Daoy (cell line): ENCODE data around the gene DGKZ. TPM values are rescaled to one million over a fixed set of nuclear protein-coding genes. Genes with fewer than 3 reads are reported as not detected.

ENCODE experiments used
- DNase-seq: peaks from one replicate; pipeline ENCODE4 v3.0.0-alpha.2; 2015; ENCODE audit warnings: low read depth
- total RNA-seq: library from RNA; depleted of rRNA; stranded (reverse); fragments of >200 nt; shearing (Covaris generic); gene quantifications from 2 replicates; pipeline ENCODE4 v1.2.3, GENCODE V29; 2014

The DGKZ gene
- total RNA-seq, 1 experiment from 2014 or later = 41.4 TPM

DNA sequence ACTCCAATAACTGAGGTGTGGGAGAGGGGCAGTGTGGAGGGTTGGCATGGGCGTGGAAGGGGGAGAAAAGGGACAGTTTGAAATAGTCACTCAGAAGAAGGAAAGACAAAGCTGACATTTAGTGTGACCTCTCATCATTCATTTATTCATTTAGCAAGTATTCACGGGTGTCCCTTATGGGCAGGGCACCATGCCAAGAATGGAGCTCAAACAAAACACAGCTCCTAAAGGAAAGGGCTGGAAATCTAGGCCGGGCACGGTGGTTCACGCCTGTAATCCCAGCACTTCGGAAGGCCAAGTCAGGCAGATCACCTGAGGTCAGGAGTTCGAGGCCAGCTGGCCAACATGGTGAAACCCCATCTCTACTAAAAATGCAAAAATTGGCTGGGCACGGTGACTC is 19.4 kb upstream of the DGKZ start:
- DNase-seq = no peak

DNA sequence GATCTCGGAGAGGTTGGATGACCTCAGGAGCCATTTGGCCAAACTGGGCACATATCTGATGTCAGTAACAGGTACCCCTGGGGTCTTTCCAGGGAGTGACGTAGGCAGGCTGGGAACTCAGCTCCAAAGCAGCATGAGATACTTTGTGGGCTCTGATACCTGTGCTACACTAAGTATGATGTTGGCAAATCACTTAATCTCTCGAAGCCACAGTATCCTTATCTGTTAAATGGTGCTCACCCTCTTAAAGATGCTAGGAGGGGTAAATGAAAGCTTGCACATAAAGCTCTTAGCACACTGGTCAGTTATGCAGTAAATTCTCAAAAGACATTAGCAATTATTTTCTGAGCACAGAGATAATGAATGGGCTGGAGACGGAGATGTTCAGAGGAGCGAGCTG is 17.1 kb upstream of the DGKZ start:
- DNase-seq = no peak

DNA sequence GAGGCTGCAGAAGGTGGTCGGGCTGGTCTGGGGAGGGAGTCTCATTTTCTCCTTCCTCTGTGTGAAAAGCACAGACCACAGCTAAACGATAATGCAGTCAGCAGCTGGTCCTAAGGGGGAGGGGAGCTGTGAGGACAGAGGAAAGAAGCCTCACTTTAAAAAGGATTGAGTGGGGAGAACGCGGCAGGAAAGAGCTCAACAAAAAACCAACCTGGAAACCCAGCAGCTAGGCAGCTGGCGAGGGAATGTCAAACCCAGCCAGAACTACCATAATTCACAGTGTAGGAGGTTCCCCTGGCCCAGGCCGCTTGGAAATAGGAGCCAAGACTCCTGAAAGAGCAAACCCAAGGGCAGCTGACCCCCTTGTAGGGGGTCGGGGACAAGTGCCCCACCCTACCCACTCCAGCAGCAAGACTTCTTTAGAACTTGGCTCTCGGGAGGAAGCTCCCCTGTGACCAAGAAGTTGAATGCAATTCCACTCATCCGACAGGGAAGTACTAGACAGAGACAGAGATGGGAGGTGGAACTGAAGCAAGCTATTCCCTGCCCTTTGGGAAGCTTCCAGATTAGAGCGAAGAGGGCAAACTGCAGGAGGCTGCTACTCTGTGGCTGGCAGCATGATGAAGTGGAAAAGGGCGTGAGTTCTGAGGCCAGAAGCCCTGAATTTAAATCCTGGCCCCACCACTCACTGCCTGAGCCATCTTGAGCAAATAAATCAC is 16.5 kb upstream of the DGKZ start:
- no peak for DNase-seq

DNA sequence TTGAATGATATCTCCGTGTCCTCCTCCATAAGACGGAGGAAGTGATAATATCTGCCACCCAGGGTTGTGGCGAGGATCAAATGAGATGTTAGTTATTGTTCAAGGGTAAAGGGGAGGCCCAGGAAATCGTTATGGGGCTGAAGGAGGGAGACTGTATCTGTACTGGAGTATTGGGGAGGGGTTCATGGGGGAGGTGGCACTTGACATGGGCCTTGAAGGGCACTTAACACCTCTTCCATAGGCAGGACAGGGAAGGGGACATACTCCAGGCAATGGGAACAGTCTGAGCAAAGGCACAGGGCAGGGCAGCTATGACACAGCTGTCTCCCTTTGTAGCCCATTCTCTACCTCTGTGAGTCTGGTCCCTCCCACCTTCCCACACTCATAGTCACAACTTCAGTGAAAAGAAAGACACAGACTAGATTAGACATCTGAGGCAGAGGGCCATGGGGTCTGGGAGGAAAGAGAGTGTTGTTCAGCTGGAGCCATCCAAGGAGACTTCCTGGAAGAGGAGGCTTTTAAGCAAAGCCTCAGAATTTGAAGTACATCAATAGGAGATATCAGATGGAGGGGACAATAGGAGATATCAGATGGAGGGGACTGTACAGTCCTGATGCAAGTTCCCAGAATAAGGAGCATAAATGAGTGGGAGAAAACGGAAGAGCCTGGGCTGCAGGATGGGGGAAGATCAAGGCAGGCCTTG is 15.8 kb upstream of the DGKZ start:
- DNase-seq = no peak

DNA sequence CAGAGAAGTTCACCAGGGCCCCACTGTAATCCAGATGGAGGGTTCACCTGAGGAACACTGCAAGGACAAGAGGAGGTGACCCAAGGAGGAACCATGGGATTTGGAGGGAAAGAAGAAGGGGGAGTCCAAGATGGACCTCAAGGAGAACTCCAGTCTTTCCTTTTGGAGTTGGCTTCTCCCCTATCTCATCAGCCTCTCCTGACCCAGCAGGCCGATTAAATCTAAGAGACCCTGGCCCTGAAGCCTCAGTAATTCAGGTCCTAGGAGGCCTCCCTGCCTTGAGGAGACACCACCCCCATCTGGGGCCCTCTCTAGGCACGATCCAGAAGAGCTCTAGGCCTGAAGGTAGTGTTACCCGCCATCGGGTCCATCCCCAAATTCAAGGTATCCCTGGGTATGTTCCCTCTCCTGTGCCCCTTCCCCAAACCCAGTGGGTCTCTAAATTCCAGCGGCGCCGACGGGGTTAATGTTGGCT is 15.1 kb upstream of the DGKZ start:
- no peak for DNase-seq

DNA sequence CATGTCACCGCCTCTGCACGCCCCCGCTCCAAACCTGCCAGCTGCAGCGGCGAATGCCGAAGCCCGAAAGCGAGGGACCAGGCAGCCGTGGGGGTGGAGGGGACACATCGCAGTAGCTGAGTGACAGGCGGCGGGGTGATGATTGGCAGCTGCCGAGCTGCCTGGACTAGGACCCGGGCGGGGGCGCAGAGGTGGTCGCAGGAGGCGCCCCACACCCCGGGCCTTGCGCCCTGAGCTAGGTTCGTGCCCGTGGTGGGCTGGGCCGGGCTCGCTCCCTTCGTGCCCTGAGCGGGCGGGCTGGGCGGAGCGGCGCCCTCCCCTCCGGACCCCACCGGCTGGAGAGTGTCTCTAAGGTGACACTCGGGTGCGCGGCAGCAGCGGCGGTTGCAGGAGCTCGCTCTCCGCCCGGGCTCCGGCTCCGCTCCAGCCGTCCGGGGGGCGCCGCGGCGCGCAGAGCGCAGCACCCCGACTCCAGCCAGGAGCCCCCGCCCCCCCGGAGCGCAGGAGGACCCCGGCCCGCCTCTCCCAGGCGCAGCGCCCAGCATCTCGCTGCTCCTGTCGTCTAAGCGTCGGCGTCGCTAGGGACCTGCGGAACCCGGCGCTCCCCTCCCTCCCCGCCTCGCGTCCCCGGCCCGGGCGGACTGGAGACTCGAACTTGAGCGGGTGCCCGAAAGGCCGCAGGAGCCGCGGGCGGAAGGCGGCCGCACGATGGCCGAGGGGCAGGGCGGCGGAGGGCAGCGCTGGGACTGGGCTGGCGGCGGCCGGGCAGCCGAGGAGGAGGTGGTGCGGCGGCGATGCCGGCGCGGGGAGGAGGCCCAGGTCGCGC is 14.5 kb upstream of the DGKZ start:
- DNase-seq = no peak

DNA sequence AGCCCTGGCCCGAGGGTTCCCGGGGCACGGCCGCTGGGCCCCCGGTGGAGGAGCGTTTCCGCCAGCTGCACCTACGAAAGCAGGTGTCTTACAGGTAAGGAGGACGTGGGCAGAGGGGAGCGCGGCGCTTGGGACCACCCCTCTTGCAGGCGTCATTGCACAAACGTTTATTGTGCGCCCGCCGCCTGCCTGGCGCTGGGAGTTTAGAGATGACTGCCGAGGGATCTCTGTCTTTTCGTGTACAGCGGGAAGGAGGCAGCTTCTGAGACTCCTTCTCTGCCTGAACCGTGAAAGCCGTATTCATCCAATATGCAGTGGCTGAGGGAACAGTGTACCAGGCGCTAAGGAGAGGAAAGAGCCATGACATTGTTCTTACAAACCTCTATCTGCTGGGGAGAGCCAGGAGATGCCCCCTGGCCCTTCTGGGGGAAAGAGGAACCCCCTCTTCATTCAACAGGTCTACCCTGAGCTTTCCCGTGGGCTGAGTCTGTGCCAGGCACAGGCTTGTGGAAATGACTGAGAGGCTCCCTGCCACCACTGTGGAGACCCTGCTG is 13.8 kb upstream of the DGKZ start:
- no peak for DNase-seq

DNA sequence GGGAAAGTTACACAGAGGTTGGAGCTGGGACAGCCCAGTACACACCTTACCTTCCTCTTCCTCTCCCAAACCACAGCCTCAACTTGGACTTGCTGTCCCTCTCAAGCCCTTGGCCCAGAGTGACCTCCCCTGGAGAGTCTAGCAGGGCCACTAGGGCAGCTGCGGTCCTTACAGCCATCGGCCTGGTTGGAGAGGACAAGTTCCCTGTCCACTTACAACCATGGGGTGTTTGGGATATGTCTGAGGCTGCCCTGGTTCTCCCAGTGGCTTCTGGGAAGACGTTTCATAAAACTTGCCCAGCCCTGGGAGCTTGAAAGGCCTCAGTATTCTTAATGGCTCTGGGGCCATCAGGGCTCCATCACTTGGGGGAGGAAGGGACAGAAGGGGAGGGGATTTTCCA is 13.1 kb upstream of the DGKZ start:
- no peak for DNase-seq

DNA sequence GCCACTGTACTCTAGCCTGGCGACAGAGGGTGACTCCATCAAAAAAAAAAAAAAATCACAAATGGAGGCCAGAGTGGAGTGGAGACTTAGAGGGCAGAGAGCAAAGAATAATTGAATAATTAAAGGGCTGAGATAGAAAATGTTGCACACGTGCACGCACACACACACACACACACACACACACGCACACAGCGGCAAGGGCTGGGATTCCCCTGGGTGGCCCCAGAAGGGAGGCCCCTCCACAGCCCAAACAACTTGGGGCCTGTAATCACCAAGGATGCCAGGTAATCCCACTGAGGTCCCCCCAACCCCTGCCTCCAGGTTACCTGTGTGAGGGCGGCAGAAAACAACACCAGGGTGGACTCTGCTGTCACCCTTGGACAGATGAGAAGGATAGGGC is 12.0 kb upstream of the DGKZ start:
- DNase-seq = no peak

DNA sequence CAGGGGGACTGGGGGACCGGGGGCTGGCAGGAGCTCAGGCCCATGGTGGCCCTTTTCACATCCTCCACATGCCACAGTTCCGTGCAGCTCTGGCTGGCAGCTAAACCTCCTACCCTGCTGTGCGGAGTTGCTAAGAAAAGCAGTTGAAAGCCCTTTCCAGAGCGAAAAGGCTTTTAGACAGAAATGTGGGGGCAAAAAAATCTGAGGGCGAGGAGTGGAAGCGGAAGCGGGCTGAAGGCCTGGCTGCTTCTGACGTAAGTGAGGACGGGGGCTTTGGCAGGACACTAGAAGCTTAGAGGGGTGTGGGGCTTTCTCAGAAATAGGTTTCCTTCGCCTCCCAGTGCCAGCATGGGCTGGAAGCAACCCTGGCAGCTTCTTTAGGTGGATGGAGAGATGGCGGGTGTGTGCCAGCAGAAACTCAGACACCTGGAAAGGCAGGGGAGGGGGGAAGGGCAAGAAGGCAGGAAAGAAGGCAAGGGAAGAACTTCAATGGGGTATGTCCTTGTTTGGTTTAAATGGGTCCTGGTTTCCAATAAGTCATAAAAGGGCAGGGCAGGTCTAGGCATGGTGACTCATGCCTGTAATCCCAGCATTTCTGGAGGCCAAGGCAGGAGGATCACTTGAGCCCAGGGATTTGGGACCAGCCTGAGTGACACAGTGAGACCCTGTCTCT is 11.2 kb upstream of the DGKZ start:
- no peak for DNase-seq

DNA sequence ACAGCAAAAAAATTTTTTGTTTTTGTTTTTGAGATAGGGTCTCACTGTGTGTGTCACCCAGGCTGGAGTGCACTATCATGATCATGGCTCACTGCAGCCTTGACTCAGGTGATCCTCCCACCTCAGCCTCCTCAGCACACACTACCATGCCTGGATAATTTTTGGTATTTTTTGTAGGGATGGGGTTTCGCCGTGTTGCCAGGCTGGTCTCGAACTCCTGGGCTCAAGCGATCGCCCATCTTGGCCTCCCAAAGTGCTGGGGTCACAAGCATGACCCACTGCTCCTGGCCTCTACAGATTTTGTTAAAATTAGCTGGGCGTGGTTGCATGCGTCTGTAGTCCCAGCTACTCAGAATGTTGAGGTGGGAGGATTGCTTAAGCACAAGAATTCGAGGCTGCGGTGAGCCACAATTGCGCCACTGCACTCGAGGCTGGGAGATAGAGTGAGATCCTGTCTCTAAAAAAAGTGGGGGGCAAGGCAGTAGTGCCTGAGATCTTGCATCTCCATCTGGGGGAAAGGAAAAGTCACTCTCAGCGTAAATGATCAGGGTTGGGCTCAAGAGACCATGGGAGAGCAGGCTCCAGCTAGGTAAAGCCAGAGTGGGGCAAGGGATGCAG is 10.6 kb upstream of the DGKZ start:
- peak; percentile 57 for DNase-seq

DNA sequence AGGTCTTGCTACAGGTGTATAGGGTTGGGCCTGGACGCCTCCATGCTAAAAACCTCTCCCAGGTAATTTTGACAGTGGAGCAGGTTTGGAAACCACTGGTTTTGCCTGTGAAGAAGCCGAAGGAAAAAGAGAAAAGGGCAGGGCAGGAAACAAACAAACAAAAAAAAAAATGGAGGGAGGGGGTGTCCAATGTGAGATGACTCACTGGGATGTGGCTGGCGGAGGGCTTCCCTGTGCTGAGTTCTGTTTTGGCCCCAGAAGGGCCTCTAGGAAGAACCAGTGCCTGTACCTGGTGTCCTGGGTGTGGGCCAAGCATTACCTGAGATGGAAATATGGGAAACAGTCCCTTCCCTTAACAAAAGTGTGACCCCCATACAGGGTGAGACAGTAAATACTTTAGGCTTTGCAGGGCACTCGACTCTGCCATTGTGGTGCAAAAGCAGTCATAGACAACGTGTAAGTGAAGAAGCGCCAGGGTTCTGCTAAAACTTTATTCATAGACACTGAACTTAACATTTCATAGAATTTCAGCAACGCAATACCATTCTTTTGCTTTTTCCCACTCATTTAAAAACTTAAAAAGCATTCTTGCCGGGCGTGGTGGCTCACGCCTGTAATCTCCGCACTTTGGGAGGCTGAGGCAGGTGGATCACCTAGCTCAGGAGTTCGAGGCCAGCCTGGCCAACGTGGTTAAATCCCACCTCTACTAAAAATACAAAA is 9.5 kb upstream of the DGKZ start:
- DNase-seq = no peak

DNA sequence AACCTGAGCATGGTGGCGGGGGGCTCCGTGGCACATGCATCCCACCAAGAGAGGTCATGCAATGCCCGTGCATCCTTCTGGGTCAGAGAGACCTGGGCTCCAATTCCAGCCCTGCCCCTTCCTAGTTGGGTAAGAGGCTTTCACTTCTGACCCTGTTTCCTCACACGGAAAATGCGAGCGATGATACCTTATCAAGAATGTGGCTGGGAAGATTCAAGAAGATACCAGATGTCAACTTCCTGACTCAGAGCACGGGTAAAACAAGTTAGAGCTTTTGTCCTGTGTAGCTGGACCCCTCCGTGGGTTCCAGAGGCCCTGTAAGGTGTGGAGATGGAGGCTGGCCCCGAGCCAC is 8.7 kb upstream of the DGKZ start:
- no peak for DNase-seq

DNA sequence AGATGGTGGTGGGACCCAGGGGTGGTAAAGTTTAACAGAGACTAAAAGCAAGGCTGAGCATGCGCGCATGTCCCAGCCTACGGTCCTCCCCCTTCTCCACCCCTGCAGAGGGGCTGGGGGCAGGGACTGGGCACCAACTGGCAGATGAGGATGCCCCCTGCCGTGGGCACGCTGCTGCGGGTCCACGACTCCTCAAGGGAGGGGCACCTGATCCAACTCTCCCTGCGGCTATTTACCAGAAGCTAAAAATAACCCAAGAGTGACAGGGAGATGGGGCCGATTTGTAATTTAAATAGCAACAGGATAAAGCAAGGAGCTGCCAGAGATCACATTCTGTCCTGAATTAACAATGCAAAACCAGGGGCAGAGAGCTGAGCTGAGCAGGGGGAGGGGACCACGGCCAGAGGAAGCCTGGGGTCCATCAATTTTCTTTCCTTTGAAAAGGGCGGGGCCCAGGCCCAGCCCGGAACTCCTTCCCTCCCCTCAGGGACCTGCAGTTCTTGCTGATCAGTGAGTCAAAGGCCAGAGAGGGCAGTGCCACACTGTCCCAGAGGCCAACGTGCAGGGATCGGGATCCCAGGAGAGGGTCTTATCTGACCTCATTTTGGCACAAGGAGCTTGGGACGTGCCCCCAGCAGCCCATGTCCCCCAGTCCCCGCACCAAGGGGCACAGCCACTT is 8.1 kb upstream of the DGKZ start:
- DNase-seq = no peak

DNA sequence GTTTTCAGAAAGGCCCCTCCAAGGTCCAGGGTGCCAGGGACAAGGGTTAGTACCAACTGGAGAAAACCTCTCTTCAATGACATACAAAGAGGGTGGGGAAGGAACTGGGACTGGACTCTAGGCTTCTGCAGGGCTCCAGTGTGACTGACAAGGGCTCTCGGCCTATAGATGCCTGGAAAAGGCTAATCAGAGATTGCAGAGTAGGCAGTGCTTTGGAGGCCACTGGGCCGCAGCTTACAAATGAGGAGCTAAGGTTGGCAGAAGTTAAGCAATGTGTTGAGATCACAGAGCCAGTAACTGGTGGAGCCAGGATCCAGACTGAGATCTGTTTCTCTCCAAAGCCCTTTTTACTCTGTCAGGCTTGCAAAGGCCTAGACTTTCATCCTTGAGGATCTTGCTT is 7.4 kb upstream of the DGKZ start:
- DNase-seq = no peak

DNA sequence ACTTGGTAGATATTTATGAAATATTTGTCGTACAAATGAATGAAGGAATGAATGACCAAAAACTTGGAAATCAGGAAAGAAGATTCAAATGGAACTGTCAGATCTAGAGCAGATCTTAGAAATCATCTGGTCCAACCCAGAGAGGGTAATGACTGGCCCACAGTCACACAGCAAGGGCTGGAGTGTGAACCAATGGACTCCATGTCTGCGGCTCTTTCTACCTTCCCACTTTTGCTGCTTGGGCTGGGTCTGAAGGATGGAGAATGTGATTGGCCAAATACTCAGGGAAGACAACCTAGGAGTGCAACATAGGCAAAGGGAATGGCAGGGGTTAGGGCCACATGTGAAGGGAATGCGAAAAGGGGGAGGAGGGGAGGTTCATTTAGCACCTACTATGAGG is 5.8 kb upstream of the DGKZ start:
- DNase-seq = no peak

DNA sequence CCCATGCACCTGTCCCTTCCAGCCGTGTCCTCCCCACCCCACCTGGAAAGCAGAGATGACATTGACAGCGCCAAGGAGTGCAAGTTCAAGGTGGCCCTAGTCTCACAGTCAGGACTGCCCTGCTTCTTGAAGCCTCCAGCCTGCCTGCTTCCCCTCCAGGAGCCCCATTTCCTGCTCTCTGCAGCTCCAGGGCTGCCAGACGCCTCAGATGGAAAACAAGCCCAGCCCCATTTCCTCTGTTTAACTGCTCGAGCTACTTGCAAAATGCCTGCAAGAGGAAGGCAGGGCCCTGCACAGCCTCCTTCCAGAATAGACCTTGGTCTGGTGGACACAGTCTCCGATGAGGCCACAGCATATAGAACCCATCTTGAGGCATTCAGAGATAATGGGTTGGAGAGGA is 5.0 kb upstream of the DGKZ start:
- DNase-seq = no peak

DNA sequence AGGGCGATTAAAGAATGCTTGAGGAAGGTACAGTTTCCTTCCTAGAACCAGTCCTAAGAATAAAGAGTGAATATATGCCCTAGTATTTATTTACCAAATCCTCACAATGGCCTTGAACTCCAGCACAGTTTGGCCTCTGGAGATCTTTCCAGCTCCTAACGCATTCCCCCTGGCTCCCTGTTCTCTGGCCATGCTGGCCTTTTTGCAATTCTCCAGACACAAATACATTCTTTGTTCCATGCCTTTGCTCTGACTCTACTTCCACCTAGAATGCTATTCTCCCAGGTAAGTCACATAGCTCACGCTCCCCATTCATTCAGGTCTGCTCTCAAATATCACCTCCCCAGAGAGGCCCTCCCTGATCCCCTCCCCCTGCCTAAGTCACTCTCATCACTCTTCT is 3.7 kb upstream of the DGKZ start:
- DNase-seq = no peak

DNA sequence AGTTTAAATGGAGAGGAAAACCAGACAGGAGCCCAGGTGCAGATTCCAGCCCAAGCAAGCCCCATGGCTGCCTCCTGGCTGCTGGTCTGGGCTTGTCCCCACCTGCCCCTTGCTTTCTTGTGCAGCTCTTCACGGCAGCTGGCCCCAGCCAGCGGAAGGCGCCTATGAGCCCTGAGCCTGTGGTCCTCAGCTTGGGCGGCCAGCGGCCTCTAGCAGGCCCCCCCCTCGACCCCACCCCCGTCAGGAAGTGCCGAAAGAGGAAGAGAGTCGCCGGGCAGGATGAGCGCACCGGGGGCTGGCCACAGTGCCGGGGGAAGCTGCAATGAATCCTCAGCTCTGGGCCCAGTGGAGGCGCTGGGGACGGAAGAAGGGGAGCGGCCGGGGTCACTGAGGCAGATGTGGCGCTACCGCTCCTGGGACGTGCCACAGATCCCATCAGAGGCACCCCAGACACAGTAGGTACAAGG is 2.1 kb upstream of the DGKZ start:
- DNase-seq = no peak

DNA sequence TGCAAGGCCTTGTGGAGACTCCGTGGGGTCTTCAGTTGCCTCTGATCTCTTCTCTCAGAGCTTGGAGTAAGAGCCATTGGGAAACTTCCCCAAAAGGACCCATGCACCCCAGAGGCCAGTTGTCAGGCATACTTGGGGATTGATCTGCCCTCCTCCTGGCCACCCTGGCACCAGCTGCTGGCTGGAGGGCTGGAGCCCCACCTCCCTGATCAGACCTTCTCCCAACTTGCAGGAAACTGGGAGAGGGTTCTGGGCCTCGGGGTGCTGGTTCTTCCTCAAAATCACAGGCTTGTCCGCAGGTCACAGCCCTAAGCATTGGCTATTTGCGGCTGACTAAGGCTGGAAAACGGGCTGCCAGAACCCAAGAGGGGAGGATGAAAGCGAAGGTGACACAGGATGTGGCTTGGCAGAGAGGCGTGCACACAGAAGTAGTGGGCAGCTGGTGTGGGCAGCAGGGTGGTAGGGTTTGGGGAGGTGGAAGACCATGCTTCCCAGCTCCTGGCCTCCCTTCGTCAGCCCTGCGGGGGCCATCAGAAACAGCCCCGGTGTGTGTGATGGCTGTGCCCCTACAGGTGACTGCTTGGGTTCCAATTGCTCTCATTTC is 1.3 kb upstream of the DGKZ start:
- DNase-seq = no peak
